ENCODE data around the gene MSANTD3. TPM values are rescaled to one million over a fixed set of nuclear protein-coding genes. Genes with fewer than 3 reads are reported as not detected.
"Not testable (repeated sequence)": the region's sequence is repeated elsewhere in the genome, so short reads cannot be mapped to it uniquely, and the experiment has no call there.

Gene MSANTD3
- total RNA-seq, 1 donor from 2014 or later, result 8.9 TPM

GRCh38 chr9:100427366-100428263 is 672 bp downstream of the MSANTD3 start:
- intact Hi-C loops (cut with micrococcal nuclease), result loop anchor here (2.0 to 5.0 kb wide), 6 partner anchors 170 to 1205 kb away; partner anchors contain the start of genes ALG2, ERP44, INVS and MRPL50

GRCh38 chr9:100428871-100429654 is 2.1 kb downstream of the MSANTD3 start:
- intact Hi-C loops (cut with micrococcal nuclease), result loop anchor here (5.0 kb wide), 5 partner anchors 168 to 1207 kb away; partner anchors contain the start of genes ALG2, ERP44, INVS and MRPL50

GRCh38 chr9:100430286-100430940 is 3.5 kb downstream of the MSANTD3 start:
- intact Hi-C loops (cut with micrococcal nuclease), result no loop called here

GRCh38 chr9:100431886-100432285 is 4.9 kb downstream of the MSANTD3 start:
- intact Hi-C loops (cut with micrococcal nuclease), result no loop called here

- intact Hi-C loops (cut with micrococcal nuclease), result no loop called here
These were observed 5.8 kb downstream of the MSANTD3 start for GRCh38 chr9:100432736-100433135.

- intact Hi-C loops (cut with micrococcal nuclease), result loop anchor here (5.0 kb wide), 1 partner anchor 1274 kb away; no protein-coding TSS in a partner anchor
These were observed 9.6 kb downstream of the MSANTD3 start for GRCh38 chr9:100436571-100436970.

- intact Hi-C loops (cut with micrococcal nuclease), result loop anchor here (1.0 to 5.0 kb wide), 6 partner anchors 12 to 1276 kb away; partner anchors contain the start of gene TEX10
These were observed 11.2 kb downstream of the MSANTD3 start for GRCh38 chr9:100437860-100438805.

GRCh38 chr9:100440071-100440470 is 13.1 kb downstream of the MSANTD3 start:
- intact Hi-C loops (cut with micrococcal nuclease), result no loop called here

- intact Hi-C loops (cut with micrococcal nuclease), result not testable (repeated sequence)
These were observed 13.5 kb downstream of the MSANTD3 start for GRCh38 chr9:100440487-100440886.

GRCh38 chr9:100441911-100442361 is 15.0 kb downstream of the MSANTD3 start:
- intact Hi-C loops (cut with micrococcal nuclease), result no loop called here

GRCh38 chr9:100443781-100444768 is 17.1 kb downstream of the MSANTD3 start:
- intact Hi-C loops (cut with micrococcal nuclease), result no loop called here

- intact Hi-C loops (cut with micrococcal nuclease), result no loop called here
These were observed 18.4 kb downstream of the MSANTD3 start for GRCh38 chr9:100445161-100445902.

- intact Hi-C loops (cut with micrococcal nuclease), result no loop called here
These were observed 19.1 kb downstream of the MSANTD3 start for GRCh38 chr9:100445903-100446549.

- intact Hi-C loops (cut with micrococcal nuclease), result no loop called here
These were observed 20.1 kb downstream of the MSANTD3 start for GRCh38 chr9:100447041-100447440.

GRCh38 chr9:100448266-100448665 is 21.3 kb downstream of the MSANTD3 start:
- intact Hi-C loops (cut with micrococcal nuclease), result no loop called here

GRCh38 chr9:100449420-100449819 is 22.5 kb downstream of the MSANTD3 start:
- intact Hi-C loops (cut with micrococcal nuclease), result no loop called here

- intact Hi-C loops (cut with micrococcal nuclease), result no loop called here
These were observed 26.0 kb downstream of the MSANTD3 start for GRCh38 chr9:100452894-100453293.

- intact Hi-C loops (cut with micrococcal nuclease), result no loop called here
These were observed 28.5 kb downstream of the MSANTD3 start for GRCh38 chr9:100455470-100455869.
